ENCODE results near the gene CDH4. TPM values are rescaled to one million over a fixed set of nuclear protein-coding genes. Genes with fewer than 3 reads are reported as not detected.

The CDH4 gene
- total RNA-seq, 1 experiment from 2014 or later: 5.3 TPM

GRCh38 chr20:61874421-61875068 lies 622.5 kb downstream of the CDH4 start:
- H3K4me3 Mint-ChIP-seq: no peak overlapping the region
- no peaks in the 10 kb centered on the region for H3K4me1 Mint-ChIP-seq
- ATAC-seq: peak; percentile 92
- no peak overlapping the region for H3K27ac Mint-ChIP-seq
- peaks cover 12% of the 10 kb centered on the region for H3K9me3 Mint-ChIP-seq
- POLR2A ChIA-PET: no interaction called here
- peak; percentile 77 for DNase-seq (ENCODE audit: low spot score)
- TF ChIP-seq ZNF512 (CRISPR knock-in tag; IDR thresholded peaks at IDR 0.05; ENCODE audit: borderline replicate concordance) (no peak), MAX (CRISPR knock-in tag; IDR thresholded peaks at IDR 0.05) (no peak), ZSCAN18 (CRISPR knock-in tag; IDR thresholded peaks at IDR 0.05) (no peak), GRHL2 (CRISPR knock-in tag; IDR thresholded peaks at IDR 0.05; ENCODE audit: insufficient replicate concordance, severe bottlenecking) (no peak), ZNF317 (CRISPR knock-in tag; IDR thresholded peaks at IDR 0.05; ENCODE audit: borderline replicate concordance, low read depth) (no peak), TEAD1 (CRISPR knock-in tag; IDR thresholded peaks at IDR 0.05) (no peak), CDX4 (CRISPR knock-in tag; IDR thresholded peaks at IDR 0.05; ENCODE audit: borderline replicate concordance) (no peak), FOXK1 (CRISPR knock-in tag; IDR thresholded peaks at IDR 0.05) (no peak), CBFB (CRISPR knock-in tag; IDR thresholded peaks at IDR 0.05; ENCODE audit: low read depth) (no peak), SMAD4 (CRISPR knock-in tag; IDR thresholded peaks at IDR 0.05) (no peak)
- peaks cover 6% of the 10 kb centered on the region for H3K36me3 Mint-ChIP-seq
- H3K27me3 Mint-ChIP-seq (ENCODE audit: low read depth): peaks cover 3% of the 10 kb centered on the region
- CTCF ChIA-PET: interaction anchor here (0.6 to 4.7 kb wide), 15 partner anchors 12 to 623 kb away, joined by 3 to 43 read pairs (median 3); partner anchors contain the start of gene CDH4

- no peak overlapping the region for H3K27ac Mint-ChIP-seq
- no peak overlapping the region for H3K4me3 Mint-ChIP-seq
- ChIA-PET POLR2A (no interaction called here), CTCF (interaction anchor here (0.5 to 4.7 kb wide), 24 partner anchors 8 to 624 kb away, joined by 3 to 43 read pairs (median 3); partner anchors contain the start of gene CDH4)
- H3K9me3 Mint-ChIP-seq: peaks cover 12% of the 10 kb centered on the region
- peak; percentile 48; the same call in 1 of the 2 replicates for ATAC-seq
- peak; percentile 37 for DNase-seq (ENCODE audit: low spot score)
- peaks cover 3% of the 10 kb centered on the region for H3K27me3 Mint-ChIP-seq (ENCODE audit: low read depth)
- no peaks in the 10 kb centered on the region for H3K4me1 Mint-ChIP-seq
- peaks cover 6% of the 10 kb centered on the region for H3K36me3 Mint-ChIP-seq
- no peak for TF ChIP-seq ERG (CRISPR knock-in tag; IDR thresholded peaks at IDR 0.05)
- TF ChIP-seq TEAD4 (CRISPR knock-in tag; IDR thresholded peaks at IDR 0.05): no peak
- no peak for TF ChIP-seq HMGXB4 (CRISPR knock-in tag; IDR thresholded peaks at IDR 0.05)
- TF ChIP-seq IRF2 (CRISPR knock-in tag; IDR thresholded peaks at IDR 0.05; ENCODE audit: borderline replicate concordance, low read depth): no peak
- TF ChIP-seq NFYB (CRISPR knock-in tag; conservative IDR thresholded peaks at IDR 0.05; ENCODE audit: low read depth): no peak
- TF ChIP-seq GABPB1 (CRISPR knock-in tag; IDR thresholded peaks at IDR 0.05): no peak
- TF ChIP-seq PRDM15 (CRISPR knock-in tag; IDR thresholded peaks at IDR 0.05): no peak
- no peak for TF ChIP-seq ZNF423 (CRISPR knock-in tag; IDR thresholded peaks at IDR 0.05)
- no peak for TF ChIP-seq NFE2L1 (CRISPR knock-in tag; IDR thresholded peaks at IDR 0.05)
- no peak for TF ChIP-seq NR2C2 (CRISPR knock-in tag; IDR thresholded peaks at IDR 0.05)
- no peak for TF ChIP-seq HMGA2 (CRISPR knock-in tag; IDR thresholded peaks at IDR 0.05)
- no peak for TF ChIP-seq FOXK1 (CRISPR knock-in tag; IDR thresholded peaks at IDR 0.05)
Observed at GRCh38 chr20:61875221-61875885, 623.3 kb downstream of the CDH4 start.
